ENCODE results near the gene CARS1.

The CARS1 gene

GRCh38 chr11:2951231-2952110, 105.8 kb downstream of the CARS1 start:
- DNase-seq: no peak

Data from NCI-H2029 treated with DMSO at 0.1 percent for 48 hours (cell line).